HG03575 (cell line): Measurements from ENCODE around the gene STRBP.

Experiments used
- ATAC-seq: cut with Tn5 transposase; IDR thresholded peaks from one replicate; pipeline ENCODE4 v1.9.1; 2021; ENCODE audit not compliant: unreplicated experiment, insufficient number of reproducible peaks, low FRiP score; ENCODE audit errors: extremely low read depth

The STRBP gene

GRCh38 chr9:123089790-123090189 lies 178.6 kb downstream of the STRBP start:
- ATAC-seq = no peak

- no peak for ATAC-seq
Observed at GRCh38 chr9:123089040-123089439, 179.3 kb downstream of the STRBP start.

- no peak for ATAC-seq
Observed at GRCh38 chr9:123087359-123087888, 181.0 kb downstream of the STRBP start.

- ATAC-seq = no peak
Observed at GRCh38 chr9:123085916-123086315, 182.5 kb downstream of the STRBP start.

GRCh38 chr9:123084256-123084655 lies 184.1 kb downstream of the STRBP start:
- ATAC-seq = no peak

- no peak for ATAC-seq
Observed at GRCh38 chr9:123083680-123084079, 184.7 kb downstream of the STRBP start.

- no peak for ATAC-seq
Observed at GRCh38 chr9:123081824-123082223, 186.6 kb downstream of the STRBP start.

- no peak for ATAC-seq
Observed at GRCh38 chr9:123080444-123080843, 187.9 kb downstream of the STRBP start.

- ATAC-seq = no peak
Observed at GRCh38 chr9:123074628-123075027, 193.8 kb downstream of the STRBP start.

- ATAC-seq = no peak
Observed at GRCh38 chr9:123073991-123074422, 194.4 kb downstream of the STRBP start.

- no peak for ATAC-seq
Observed at GRCh38 chr9:123073441-123073840, 194.9 kb downstream of the STRBP start.

- no peak for ATAC-seq
Observed at GRCh38 chr9:123072407-123072995, 195.9 kb downstream of the STRBP start.
